B cell (primary cell): Measurements from ENCODE around the gene IKBKE. TPM values are rescaled to one million over a fixed set of nuclear protein-coding genes. Genes with fewer than 3 reads are reported as not detected.

Source experiments
- ATAC-seq: fragments of 200-7000 bp; cut with Tn5 transposase; one replicate; pipeline ENCODE4 v1.10.0; 2021; ENCODE audit warnings: low read depth, mild to moderate bottlenecking, moderate number of reproducible peaks, moderate library complexity
- CTCF ChIA-PET: fragments of 350-600 bp; sonication (Branson Sonifier 250); formaldehyde crosslinking; loops from one replicate; lab custom pipeline; 2021; ENCODE audit warnings: antibody characterized with exemption, inconsistent platforms; lab: Charles Lee
- POLR2A ChIA-PET: fragments of 350-600 bp; sonication (Branson Sonifier 250); formaldehyde crosslinking; loops from one replicate; lab custom pipeline; 2021; ENCODE audit warnings: antibody characterized with exemption; lab: Charles Lee
- DNase-seq: peaks from one replicate; pipeline ENCODE4 v3.0.0; 2013
- H2AFZ ChIP-seq: 2 replicates; pipeline ENCODE4 v1.6.1; 2012; ENCODE audit warnings: mild to moderate bottlenecking, low read depth, low read length; ENCODE audit not compliant: insufficient read depth, poor library complexity, severe bottlenecking
- H3K27ac ChIP-seq, 2 donors: 1 replicate in 1 of 2; 2 replicates in 1 of 2; pipeline ENCODE4 v1.5.1; 2012 to 2013; ENCODE audit warnings: low read length in 2 of 2, mild to moderate bottlenecking in 2 of 2, moderate library complexity in 1 of 2
- H3K27me3 ChIP-seq, 4 experiments: fragments of 200-600 bp in 1 of 4; sonication (generic) in 1 of 4; replicated peaks in 1 of 4; 1 replicate in 2 of 4; 2 replicates in 2 of 4; pipeline versions ENCODE4 v1.6.1 to v1.7.0; 2013 to 2016; ENCODE audit warnings: low read length in 3 of 4, mild to moderate bottlenecking in 2 of 4, mixed read lengths in 1 of 4, moderate library complexity in 1 of 4; ENCODE audit not compliant: insufficient read depth in 4 of 4, control insufficient read depth in 3 of 4; ENCODE audit errors: control extremely low read depth in 1 of 4
- H3K36me3 ChIP-seq, 2 experiments: replicated peaks in 1 of 2; 1 replicate in 1 of 2; 2 replicates in 1 of 2; pipeline versions ENCODE4 v1.6.1 to v1.7.1; 2013; ENCODE audit warnings: low read length in 1 of 2; ENCODE audit not compliant: insufficient read depth in 2 of 2, control insufficient read depth in 1 of 2; ENCODE audit errors: control extremely low read depth in 1 of 2, extremely low read depth in 1 of 2
- H3K4me1 ChIP-seq, 2 donors: fragments of 200-600 bp in 1 of 2; sonication (generic) in 1 of 2; 1 replicate in 1 of 2; 2 replicates in 1 of 2; pipeline versions ENCODE4 v1.5.1 to v1.6.1; 2013 to 2017; ENCODE audit warnings: low read length in 2 of 2; ENCODE audit not compliant: control insufficient read depth in 2 of 2, insufficient read depth in 2 of 2
- H3K4me2 ChIP-seq: replicated peaks from 2 replicates; pipeline ENCODE3; 2012; ENCODE audit warnings: mild to moderate bottlenecking, low read depth, low read length; ENCODE audit not compliant: poor library complexity, severe bottlenecking
- H3K4me3 ChIP-seq, 5 experiments: fragments of 200-600 bp in 1 of 5; sonication (generic) in 1 of 5; 1 replicate in 3 of 5; 2 replicates in 2 of 5; pipeline versions ENCODE4 v1.5.1 to v1.7.0; 2011 to 2016; ENCODE audit warnings: low read length in 4 of 5, mild to moderate bottlenecking in 4 of 5, low read depth in 2 of 5, control low read depth in 1 of 5, moderate library complexity in 1 of 5; ENCODE audit not compliant: insufficient read depth in 1 of 5; ENCODE audit errors: control extremely low read depth in 1 of 5, extremely low read depth in 1 of 5
- H3K79me2 ChIP-seq: fragments of 200-600 bp; sonication (generic); one replicate; pipeline ENCODE4 v1.6.0; 2016; ENCODE audit warnings: low read length; ENCODE audit not compliant: control insufficient read depth, insufficient read depth
- H3K9ac ChIP-seq: fragments of 200-600 bp; sonication (generic); 2 replicates; pipeline ENCODE4 v1.6.1; 2017; ENCODE audit warnings: mild to moderate bottlenecking, low read length, moderate library complexity
- H3K9me3 ChIP-seq, 3 donors: one replicate each; pipeline versions ENCODE4 v1.6.1 to v1.7.1; 2013; ENCODE audit warnings: low read length in 2 of 3; ENCODE audit not compliant: control insufficient read depth in 2 of 3, insufficient read depth in 1 of 3; ENCODE audit errors: control extremely low read depth in 1 of 3
- H4K20me1 ChIP-seq: 2 replicates; pipeline ENCODE4 v1.6.0; 2012; ENCODE audit warnings: mild to moderate bottlenecking, low read length; ENCODE audit not compliant: insufficient read depth, control insufficient read depth, poor library complexity, severe bottlenecking
- H3K27ac Mint-ChIP-seq: one replicate; pipeline ENCODE4 v1.8.0; 2021; ENCODE audit warnings: mixed read lengths
- H3K27me3 Mint-ChIP-seq: one replicate; pipeline ENCODE4 v1.8.0; 2021; ENCODE audit warnings: mixed read lengths
- H3K4me1 Mint-ChIP-seq: one replicate; pipeline ENCODE4 v1.8.0; 2021; ENCODE audit warnings: mixed read lengths
- H3K4me3 Mint-ChIP-seq: one replicate; pipeline ENCODE4 v1.8.0; 2021; ENCODE audit warnings: mixed read lengths
- H3K9me3 Mint-ChIP-seq: one replicate; pipeline ENCODE4 v1.8.0; 2022; ENCODE audit warnings: mixed read lengths; ENCODE audit not compliant: insufficient read depth
- EZH2 ChIP-seq: IDR thresholded peaks from 2 replicates; pipeline ENCODE4 v1.6.1; 2012; ENCODE audit warnings: borderline replicate concordance, low read depth, mild to moderate bottlenecking, moderate library complexity, low read length; ENCODE audit not compliant: insufficient read depth, poor library complexity, severe bottlenecking
- WGBS: methylation state at CpG from one replicate; pipeline ENCODE4 v1.1.5; 2013; ENCODE audit warnings: missing lambda C conversion rate; ENCODE audit not compliant: insufficient coverage; 5-methylcytosine and 5-hydroxymethylcytosine counted together
- intact Hi-C: fragments of 100-400 bp; cut with micrococcal nuclease; formaldehyde crosslinking; loops from one replicate; pipeline ENCODE4 v1.10.0; 2022
- polyA plus RNA-seq: library from polyadenylated mRNA; depleted of rRNA; stranded (reverse); fragments of >200 nt; gene quantifications from 2 replicates; pipeline ENCODE4 v1.2.3, GENCODE V29; 2012
- total RNA-seq, 2 donors: library from RNA; stranded (reverse); fragments of 120-200 nt in 1 of 2; gene quantifications; 1 replicate in 1 of 2; 2 replicates in 1 of 2; pipeline versions ENCODE4 v1.2.3 to v1.2.4, GENCODE V29; 2013 to 2022
- TF ChIP-seq, protein P1 (sequence below): fragments of 200-600 bp; IDR thresholded peaks from one replicate; pipeline ENCODE4 v1.8.0; 2022; ENCODE audit warnings: antibody characterized with exemption, mild to moderate bottlenecking

The IKBKE gene
- total and polyA plus RNA-seq, 2 donors (not counting 1 experiment from before 2014, with no cell fraction given) = 40.8 to 55.4 TPM

DNA sequence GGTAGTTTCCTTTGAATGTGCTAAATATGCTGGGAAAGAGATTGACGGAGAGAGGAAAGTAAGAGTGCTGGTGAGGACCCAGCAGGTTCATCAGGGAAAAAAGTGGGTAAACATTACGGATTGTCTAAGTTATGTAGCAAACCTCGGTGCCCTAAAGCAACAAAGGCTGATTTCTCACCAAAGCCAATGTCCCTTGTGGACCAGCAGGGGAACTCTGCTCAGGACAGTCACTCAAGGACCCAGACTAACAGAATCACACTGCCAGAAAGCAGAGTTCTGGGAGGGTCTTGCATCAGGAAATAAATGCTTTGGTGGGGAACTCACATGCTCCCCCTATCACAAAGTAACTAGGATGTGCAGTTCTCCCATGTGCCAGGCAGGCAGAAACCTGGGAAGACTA lies 1.7 kb upstream of the IKBKE start:
- TF ChIP-seq EZH2 = no peak
- 94% methylated on average over 3 of the region's 3 CpGs for WGBS
- ATAC-seq (no peak), DNase-seq (no peak)
- Histone ChIP-seq H4K20me1 (no peaks in the 10 kb centered on the region), H3K36me3 (peaks cover 0 to 6% of the 10 kb centered on the region in 2 experiments), H3K4me3 (no peak overlapping the region), H3K27ac (no peak overlapping the region), H3K27me3 (no peaks in the 10 kb centered on the region), H3K4me2 (peak overlapping the region; percentile 44), H3K4me1 (peaks cover 63 to 74% of the 10 kb centered on the region in 2 donors), H3K9me3 (no peaks in the 10 kb centered on the region), H3K9ac (no peak overlapping the region), H2AFZ (no peak overlapping the region), H3K79me2 (peaks cover 4% of the 10 kb centered on the region)
- POLR2A ChIA-PET = no interaction called here
- Mint-ChIP-seq H3K27me3 (no peaks in the 10 kb centered on the region), H3K4me1 (peaks cover 72% of the 10 kb centered on the region), H3K4me3 (peak overlapping the region; percentile 77), H3K9me3 (no peaks in the 10 kb centered on the region), H3K27ac (peak overlapping the region; percentile 74)
- CTCF ChIA-PET = interaction anchor here (3.8 kb wide), 1 partner anchor 11 kb away, joined by 60 read pairs; no protein-coding TSS in a partner anchor
- intact Hi-C loops = no loop called here

GRCh38 chr1:206469411-206469932 lies 804 bp upstream of the IKBKE start:
- peak overlapping the region in 4 of 5 experiments; percentile 62 to 97 (median 90) for H3K4me3 ChIP-seq
- peak overlapping the region; percentile 91 for H3K9ac ChIP-seq
- Mint-ChIP-seq H3K27ac (peak overlapping the region; percentile 85), H3K4me1 (peaks cover 72% of the 10 kb centered on the region), H3K9me3 (no peaks in the 10 kb centered on the region), H3K4me3 (peak overlapping the region; percentile 88), H3K27me3 (no peaks in the 10 kb centered on the region)
- ChIA-PET POLR2A (interaction anchor here (1.3 kb wide), 1 partner anchor 220 kb away, joined by 7 read pairs; no protein-coding TSS in a partner anchor), CTCF (interaction anchor here (1.0 to 3.8 kb wide), 16 partner anchors 9 to 512 kb away, joined by 3 to 60 read pairs (median 5); partner anchors contain the start of genes EIF2D, MAPKAPK2 and RASSF5)
- H3K4me2 ChIP-seq = peak overlapping the region; percentile 93
- peaks cover 4% of the 10 kb centered on the region for H3K79me2 ChIP-seq
- no peak for TF ChIP-seq EZH2
- TF ChIP-seq, protein P1, sequence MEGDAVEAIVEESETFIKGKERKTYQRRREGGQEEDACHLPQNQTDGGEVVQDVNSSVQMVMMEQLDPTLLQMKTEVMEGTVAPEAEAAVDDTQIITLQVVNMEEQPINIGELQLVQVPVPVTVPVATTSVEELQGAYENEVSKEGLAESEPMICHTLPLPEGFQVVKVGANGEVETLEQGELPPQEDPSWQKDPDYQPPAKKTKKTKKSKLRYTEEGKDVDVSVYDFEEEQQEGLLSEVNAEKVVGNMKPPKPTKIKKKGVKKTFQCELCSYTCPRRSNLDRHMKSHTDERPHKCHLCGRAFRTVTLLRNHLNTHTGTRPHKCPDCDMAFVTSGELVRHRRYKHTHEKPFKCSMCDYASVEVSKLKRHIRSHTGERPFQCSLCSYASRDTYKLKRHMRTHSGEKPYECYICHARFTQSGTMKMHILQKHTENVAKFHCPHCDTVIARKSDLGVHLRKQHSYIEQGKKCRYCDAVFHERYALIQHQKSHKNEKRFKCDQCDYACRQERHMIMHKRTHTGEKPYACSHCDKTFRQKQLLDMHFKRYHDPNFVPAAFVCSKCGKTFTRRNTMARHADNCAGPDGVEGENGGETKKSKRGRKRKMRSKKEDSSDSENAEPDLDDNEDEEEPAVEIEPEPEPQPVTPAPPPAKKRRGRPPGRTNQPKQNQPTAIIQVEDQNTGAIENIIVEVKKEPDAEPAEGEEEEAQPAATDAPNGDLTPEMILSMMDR = no peak
- H3K9me3 ChIP-seq = no peaks in the 10 kb centered on the region
- H3K27ac ChIP-seq = peak overlapping the region; percentile 63 to 75
- H4K20me1 ChIP-seq = no peaks in the 10 kb centered on the region
- peak overlapping the region; percentile 81 for H2AFZ ChIP-seq
- H3K4me1 ChIP-seq = peaks cover 63 to 74% of the 10 kb centered on the region in 2 donors
- 0% methylated on average over 1 of the region's 2 CpGs for WGBS
- intact Hi-C loops = no loop called here
- H3K36me3 ChIP-seq = peaks cover 0 to 14% of the 10 kb centered on the region in 2 experiments
- no peaks in the 10 kb centered on the region for H3K27me3 ChIP-seq
- DNase-seq (peak; percentile 44), ATAC-seq (no peak)
